Skeletal muscle cell (primary cell): Measurements from ENCODE around the gene THUMPD2.

ENCODE experiments used
- DNase-seq: peaks from one replicate; pipeline ENCODE4 v3.0.0-alpha.2; 2010; ENCODE audit warnings: low read depth
- H3K4me3 ChIP-seq: 2 replicates; pipeline ENCODE4 v1.5.1; 2011; ENCODE audit warnings: low read depth, mild to moderate bottlenecking, control low read depth, low read length, moderate library complexity

Gene THUMPD2

DNA sequence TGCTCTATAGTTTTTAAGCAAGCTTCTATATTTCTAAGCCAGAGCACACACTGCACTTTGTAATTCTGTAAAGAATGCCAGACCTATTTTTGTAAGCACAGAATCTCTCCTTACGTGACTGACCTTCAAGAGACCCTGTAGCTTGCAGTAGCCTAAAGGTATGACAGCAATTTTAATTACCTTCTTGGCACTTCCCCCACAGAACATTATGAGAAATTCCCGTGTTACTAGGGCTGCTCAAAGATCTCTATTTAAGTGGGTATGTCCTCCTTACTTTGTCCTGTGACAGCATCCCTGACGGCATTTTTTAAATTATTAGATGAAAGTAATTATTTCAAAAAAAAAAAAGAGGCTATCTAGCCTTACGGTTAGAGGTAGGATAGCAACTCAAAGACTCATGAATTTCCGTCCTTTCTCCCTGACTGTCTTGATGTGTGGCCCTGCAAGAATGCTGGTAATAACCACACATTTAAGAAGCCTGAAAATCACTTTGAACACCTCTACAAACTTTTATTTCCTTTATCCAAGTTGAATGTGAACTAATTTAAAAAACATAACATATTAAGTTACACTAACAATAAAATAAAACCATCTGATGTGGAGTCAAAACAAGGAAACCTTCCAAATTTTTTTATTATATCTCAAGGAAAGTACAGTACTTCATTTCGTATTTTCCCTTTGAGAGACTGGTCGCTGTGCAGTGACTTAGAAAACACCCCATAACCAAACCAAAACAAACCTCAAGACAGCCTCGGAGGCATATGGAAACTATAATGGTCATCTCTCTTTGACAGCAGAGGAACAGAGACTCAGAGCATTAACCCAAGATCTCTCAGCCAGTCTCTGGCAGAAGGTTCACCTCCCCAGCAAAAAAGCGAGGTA is 54.9 kb downstream of the THUMPD2 start:
- DNase-seq: no peak
- no peak overlapping the region for H3K4me3 ChIP-seq

DNA sequence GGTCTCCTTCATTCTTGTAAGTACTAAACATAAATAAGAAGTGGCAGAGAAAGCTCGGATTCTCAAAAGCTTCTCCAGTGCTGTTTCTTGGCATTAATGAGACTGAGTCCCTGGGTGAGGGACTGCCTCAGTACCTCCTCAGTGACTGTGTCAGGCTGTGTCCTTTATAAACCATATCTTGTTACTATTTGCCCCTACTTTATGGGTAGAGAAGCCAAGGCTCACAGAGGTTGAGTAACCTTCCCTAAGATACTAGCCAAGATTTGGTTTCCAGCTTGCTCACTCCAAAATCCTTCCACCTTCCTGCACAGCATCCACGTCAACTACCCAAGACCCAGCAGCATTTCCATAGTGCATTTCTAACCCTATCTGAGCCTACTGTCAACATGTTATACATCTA is 55.6 kb downstream of the THUMPD2 start:
- no peak for DNase-seq
- H3K4me3 ChIP-seq: no peak overlapping the region

DNA sequence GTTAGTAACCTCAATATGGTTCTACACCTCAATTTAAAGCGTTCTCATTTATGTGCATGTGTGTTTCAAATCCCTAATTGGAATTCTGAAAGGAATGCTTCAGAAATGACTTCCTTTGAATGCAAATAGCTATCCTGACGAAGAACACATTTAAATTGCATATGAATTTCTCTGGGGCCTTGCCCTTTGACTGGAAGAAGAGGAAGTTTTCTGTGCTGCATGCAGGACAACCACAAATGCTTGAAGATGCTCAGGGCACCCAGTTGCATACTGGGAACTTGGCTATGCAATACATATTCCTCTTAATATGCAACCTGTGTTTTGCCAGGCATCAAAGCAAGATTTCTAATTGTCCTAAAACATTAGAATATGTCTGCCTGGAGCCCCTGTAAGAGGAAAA is 58.1 kb downstream of the THUMPD2 start:
- H3K4me3 ChIP-seq: no peak overlapping the region
- no peak for DNase-seq

DNA sequence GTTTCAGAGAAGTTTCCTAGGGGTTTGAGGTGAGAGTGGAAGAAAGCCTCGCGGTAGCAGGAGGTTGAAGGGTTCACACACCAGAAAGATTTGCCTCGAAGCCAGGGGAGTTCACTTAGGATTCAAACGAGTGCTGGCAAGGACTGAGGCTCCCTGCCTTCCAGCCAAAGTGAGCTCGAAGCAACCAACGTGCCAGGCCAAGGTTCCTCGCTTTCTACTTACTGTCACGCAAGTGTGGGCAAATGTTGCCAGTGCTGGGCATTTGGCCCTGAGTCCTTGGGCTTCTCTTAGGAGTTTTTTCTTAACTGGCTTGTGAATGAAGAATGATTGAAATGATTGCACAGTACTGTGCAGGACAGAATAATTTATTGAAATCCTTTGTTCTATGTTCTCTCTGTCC is 59.7 kb downstream of the THUMPD2 start:
- no peak for DNase-seq
- H3K4me3 ChIP-seq: no peak overlapping the region

DNA sequence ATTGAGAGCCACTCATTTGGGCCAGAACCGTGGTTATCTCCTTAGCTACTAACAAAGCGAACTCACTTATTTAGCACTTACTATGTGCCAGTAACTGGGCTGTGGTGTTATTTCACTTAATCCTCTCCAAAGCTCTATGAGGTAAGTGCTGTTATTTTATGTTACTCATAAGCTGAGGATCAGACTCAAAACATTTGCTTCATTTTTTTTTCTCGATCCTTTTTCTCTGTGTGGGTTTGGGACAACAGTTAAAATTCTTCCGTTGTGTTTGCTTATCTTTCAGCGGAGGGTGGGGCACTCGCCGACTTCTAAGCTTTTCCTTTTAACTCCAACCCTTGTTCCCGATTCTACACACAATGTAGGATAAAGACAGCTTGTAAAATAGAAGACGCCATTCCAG is 60.6 kb downstream of the THUMPD2 start:
- DNase-seq: no peak
- H3K4me3 ChIP-seq: no peak overlapping the region

DNA sequence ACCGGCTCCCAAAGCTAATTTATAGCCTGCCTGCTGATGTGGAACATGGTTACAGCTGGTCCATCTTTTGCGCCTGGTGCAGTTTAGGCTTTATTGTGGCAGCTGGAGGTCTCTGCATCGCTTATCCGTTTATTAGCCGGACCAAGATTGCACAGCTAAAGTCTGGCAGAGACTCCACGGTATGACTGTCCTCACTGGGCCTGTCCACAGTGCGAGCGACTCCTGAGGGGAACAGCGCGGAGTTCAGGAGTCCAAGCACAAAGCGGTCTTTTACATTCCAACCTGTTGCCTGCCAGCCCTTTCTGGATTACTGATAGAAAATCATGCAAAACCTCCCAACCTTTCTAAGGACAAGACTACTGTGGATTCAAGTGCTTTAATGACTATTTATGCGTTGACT is 62.0 kb downstream of the THUMPD2 start:
- DNase-seq: no peak
- no peak overlapping the region for H3K4me3 ChIP-seq

DNA sequence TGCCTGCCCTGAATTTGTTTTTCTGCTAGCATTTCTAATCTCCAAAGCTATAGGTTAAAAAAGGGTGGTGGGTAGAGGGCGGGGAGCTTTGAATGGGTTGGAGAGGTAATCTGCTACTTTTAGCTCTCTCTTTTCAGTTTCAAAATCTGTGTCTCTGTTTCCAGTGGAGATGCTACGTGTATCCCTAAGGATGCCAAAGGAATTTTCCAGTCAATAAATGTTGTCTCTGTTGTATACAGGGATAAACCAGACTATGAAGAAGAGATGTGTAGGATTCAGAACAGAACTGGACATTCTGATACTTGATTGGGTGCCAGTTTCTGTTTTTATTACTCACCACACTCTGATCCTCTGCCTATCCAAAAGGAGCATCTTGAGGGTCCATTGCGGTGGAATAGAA is 63.2 kb downstream of the THUMPD2 start:
- no peak for DNase-seq
- H3K4me3 ChIP-seq: no peak overlapping the region

DNA sequence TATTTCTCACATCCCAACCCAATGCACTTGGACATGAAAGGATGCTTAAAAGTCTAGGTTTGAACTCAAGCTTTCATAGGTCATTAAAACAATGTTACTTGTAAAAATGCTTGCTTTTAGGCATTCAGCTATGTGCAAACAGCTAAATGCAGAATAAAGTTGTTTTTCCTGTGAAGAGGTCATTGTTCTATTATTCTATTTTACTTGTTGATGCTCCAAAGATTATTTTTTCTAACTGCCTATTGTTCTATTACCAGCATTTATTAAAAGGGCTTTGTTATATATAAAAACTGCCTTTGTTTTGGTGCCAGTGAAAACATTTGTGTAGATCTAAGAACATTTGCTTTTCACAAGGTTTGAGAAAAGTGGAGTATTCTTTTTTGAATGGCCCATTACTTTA is 64.0 kb downstream of the THUMPD2 start:
- no peak overlapping the region for H3K4me3 ChIP-seq
- no peak for DNase-seq

DNA sequence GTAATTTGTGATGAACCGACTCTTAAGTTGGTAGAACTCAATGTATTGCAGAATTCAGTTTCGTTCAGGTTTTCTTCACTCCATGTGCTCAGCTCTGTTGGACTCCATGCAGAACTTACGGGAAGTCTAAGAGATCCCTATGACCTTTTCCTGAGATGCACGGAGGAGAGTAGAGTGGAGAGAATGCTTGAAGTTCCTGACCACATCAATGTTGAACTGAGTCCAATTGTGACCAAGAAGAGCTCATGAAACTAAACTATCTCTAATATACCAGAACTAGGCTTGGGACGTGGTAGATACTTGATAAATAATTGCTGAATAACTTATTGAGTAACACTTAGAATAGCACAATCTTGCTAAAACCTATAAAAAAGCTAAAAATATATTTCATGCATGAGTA is 66.1 kb downstream of the THUMPD2 start:
- no peak for DNase-seq
- H3K4me3 ChIP-seq: no peak overlapping the region

DNA sequence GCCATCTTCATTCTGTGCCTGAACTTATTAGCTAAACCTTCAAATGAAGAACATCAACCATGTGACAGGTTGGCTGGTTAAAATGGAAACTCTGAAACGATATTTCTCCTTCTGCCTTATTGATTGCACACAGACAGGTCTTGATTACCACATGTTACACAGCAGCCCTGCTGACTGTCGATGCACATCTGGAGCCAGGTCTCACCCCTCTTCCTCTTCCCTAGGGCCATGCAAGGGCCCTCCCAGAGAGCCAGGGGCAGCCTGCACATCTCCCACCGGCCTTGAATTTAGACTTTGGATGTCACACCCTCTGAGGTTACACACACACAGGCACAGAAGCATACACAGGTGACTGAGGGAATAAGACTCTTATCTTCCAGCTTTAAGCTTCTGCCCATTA is 68.3 kb downstream of the THUMPD2 start:
- no peak for DNase-seq
- H3K4me3 ChIP-seq: no peak overlapping the region

DNA sequence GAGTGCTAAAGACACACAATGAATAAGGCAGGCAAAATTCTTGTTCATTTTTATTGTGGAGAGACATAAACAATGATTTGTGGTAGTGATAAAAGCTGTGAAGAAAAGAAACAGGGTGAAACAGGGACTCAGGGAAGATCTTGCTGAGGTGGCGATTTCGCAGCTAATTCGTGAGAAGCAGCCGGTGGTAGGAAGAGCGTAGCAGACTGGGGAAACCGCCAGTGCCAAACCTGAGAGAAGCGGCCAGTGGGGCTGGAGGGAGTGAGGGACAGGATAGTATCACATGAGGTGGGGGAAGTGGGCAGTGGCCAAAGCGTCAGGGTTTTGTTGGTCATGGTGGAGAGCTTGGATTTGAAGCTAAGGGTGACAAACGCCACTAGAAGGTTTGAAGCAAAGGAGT is 71.1 kb downstream of the THUMPD2 start:
- H3K4me3 ChIP-seq: no peak overlapping the region
- DNase-seq: no peak

DNA sequence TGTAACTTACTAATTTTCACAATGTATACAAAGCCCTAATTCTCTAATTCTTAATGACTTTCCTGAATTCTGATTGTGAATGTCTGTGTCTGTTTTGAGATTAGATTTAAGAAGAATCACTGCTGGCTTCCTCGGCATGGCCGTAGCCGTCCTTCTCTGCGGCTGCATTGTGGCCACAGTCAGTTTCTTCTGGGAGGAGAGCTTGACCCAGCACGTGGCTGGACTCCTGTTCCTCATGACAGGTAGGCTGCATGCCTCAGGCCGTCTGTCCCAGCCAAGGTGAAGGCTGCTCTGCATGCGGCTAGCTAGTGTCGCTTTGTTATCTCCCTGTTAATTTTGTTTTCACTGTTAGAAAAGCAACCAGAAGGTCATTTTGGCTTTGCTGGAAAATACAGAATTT is 72.1 kb downstream of the THUMPD2 start:
- no peak for DNase-seq
- no peak overlapping the region for H3K4me3 ChIP-seq

DNA sequence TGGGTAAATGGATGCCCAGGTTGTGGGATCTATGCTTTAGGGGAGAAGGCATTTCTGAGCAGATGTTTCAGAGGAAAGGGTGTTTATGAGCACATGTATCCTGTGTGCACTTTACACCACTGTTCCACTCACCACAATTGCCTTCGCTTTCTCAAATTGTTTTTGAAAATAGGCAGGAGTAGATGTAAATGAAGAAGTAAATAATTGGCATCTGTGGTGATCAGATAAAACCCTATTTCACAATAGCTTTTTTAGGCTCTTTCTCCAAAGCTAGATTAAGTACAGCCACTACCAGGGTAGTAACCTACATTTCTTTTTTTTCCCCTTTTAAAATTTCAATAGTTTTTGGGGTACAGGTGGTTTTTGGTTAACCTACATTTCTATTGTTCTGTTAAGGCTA is 72.7 kb downstream of the THUMPD2 start:
- no peak overlapping the region for H3K4me3 ChIP-seq
- DNase-seq: no peak

DNA sequence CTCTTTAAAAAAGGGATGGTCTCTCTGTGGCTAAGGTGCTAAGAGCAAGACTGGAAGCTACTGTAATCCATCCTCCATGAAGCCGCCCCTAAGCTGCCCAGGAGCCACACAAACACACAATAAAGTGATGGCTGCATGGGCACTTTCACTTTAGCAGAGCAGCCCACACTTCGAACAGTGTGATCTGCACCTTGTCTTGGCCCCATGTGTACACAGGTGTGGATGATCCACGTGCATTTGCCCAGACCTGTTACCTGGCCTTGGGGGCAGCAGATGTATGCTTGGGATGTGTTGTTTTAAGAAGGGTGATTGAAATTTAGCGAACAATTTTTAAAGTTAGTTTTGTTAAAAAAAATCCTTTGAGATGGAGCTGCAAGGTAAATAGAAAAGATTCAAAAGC is 73.4 kb downstream of the THUMPD2 start:
- no peak overlapping the region for H3K4me3 ChIP-seq

DNA sequence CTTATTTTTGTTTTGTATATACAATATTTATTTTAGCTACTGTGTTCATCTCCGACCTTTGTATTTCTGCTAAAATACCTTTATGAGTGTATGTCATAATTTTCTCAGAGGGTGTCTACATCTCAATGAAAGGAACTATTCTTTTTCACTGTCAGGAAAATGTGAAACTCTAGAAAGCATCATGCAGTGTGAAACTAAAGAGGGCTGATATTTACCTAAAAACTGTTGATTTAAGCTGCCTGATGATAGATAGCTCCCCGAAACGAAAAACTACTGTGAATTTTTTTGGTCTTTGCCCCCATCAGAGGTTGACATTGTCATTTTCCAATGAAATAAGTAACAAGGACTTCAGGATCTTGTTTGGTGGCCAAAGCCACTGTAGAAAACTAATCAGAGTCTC is 74.5 kb downstream of the THUMPD2 start:
- no peak for DNase-seq
- H3K4me3 ChIP-seq: no peak overlapping the region

More for the DNA sequence above, 73.4 kb downstream of the THUMPD2 start:
- no peak for DNase-seq

DNA sequence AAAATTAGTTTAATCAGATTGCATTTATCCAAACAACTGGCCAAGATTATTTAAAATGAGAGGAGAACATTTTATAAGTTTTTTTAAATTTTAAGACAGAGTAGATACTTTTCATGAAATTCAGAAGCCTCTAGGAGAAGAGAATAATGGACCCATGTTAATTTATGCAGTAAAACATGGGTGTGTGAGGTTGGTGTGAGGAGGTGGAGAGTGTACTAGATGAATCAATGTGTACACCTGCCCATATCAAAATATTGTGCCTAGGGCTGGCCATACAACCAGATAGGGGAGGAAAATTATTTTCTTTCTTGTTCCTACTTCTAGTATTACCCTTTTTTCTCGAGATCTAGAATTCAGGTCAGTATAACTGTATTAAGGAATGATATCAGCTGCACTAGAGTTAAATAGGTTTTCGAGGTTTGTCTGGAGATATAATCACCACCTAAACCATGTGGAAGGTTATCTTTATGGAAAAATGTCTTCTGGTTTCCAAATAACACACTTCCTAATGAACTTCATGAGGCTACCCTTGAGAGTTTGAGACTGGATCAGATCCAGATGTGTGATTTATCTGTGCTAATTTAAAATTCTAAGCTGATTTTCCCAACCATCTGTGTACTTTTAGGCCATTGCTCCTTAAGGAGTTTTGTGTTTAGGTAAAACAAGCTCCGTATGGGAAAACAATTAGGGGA is 75.7 kb downstream of the THUMPD2 start:
- no peak overlapping the region for H3K4me3 ChIP-seq
- DNase-seq: no peak

DNA sequence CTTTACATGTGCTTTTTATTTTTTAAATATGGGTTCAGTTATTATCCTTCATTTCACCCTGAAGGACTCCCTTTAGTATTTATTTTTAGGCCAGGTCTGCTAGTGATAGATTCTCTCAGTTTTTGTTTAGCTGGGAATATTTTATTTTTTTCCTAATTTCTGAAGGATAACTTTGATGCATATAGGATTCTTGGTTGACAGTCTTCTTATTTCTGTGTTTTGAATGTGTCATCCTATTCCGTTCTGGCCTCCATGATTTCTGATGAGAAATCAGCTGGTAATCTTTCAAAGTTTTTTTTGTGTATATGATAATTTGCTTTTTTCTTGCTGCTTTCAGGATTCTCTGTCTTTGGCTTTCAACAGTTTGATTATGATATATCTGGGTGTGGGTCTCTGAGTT is 77.9 kb downstream of the THUMPD2 start:
- no peak overlapping the region for H3K4me3 ChIP-seq
- no peak for DNase-seq

DNA sequence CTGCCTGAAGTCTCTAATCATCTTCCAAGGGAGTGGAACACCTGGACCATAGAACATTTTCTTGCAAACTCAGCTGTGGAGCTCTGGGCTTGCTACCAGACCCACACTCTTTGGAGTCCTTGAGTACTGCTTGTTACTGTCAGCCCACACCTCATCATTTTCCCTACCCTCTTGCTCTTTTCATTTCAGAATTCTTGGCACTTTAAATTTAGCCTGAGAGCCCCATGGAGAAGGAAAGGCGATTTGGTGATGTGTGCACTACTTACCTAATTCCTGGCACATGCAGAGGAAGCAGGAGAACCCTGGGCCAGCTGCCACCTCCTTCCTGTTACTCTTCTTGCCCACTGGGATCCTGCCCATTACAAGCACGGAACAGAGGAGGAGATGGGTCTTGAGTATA is 81.6 kb downstream of the THUMPD2 start:
- H3K4me3 ChIP-seq: no peak overlapping the region
- DNase-seq: no peak

DNA sequence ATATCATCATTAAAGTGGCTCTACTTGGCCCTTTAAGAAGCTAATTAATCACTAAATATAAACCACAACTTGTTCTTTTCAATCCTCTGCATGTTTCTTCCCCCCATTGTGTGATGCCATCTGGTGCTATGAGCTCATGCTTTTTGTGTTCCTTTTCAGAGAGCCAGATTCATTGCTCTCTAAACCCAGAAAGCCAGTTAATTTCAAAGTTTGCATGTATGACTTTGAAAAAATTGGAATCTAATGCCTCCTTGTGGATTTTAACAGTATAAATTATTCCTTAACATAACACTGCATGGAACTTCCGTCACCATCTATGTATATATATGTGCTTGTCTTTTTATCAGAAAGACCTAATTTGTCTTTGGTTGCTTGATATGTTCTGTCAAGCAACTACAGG is 82.2 kb downstream of the THUMPD2 start:
- H3K4me3 ChIP-seq: no peak overlapping the region
- DNase-seq: peak; percentile 59

DNA sequence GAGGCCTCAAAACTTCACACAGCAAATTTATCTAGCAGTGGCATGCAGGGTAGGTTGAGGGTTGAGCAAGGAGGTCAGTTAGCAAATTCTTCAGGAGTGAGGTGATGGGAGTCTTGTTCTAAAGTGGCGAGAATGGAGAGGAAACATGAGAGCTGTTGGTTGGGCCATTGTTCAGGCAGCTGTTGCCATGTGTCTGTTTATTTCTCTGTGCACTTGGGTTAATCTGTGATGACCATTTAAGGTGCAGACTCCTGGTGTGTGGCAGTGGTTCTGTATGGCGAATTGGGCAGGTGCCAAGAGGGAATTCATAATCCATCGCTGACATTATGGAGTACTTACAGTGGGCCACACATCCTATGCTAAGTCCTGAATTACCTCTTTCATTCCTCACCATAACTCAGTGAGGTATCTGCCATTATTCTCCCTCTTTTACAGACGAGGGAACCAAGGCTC is 82.9 kb downstream of the THUMPD2 start:
- DNase-seq: peak; percentile 92
- H3K4me3 ChIP-seq: no peak overlapping the region

DNA sequence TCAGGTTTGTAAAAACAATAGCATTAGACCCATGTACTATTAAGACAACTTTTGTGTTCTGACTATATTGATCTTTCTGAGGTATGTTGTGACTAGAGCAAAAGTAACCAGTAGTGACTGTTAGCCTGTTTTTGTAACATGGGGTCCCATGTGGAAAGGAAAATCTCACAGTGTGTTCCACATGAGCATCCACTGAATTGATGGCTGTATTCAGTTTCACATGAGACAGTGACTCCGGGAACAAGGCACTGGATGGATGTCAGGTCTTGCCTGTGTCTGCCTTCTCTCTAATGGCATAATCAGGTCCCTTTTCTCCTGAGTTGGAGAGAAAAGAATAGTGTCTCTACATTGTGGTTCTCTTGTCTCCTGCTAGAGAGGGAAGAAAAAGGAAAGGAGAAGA is 85.8 kb downstream of the THUMPD2 start:
- no peak for DNase-seq
- H3K4me3 ChIP-seq: no peak overlapping the region
